Measurements from ENCODE around the gene DOCK7.

DOCK7 gene

GRCh38 chr1:62523860-62524259, 164.3 kb downstream of the DOCK7 start:
- no peak for DNase-seq

- no peak for DNase-seq
Observed at GRCh38 chr1:62516600-62516999, 171.6 kb downstream of the DOCK7 start.

- no peak for DNase-seq
Observed at GRCh38 chr1:62514746-62515423, 173.3 kb downstream of the DOCK7 start.

- DNase-seq, result no peak
Observed at GRCh38 chr1:62513013-62513412, 175.2 kb downstream of the DOCK7 start.

- DNase-seq, result no peak
Observed at GRCh38 chr1:62509028-62509427, 179.2 kb downstream of the DOCK7 start.

- DNase-seq, result no peak
Observed at GRCh38 chr1:62508187-62508758, 179.9 kb downstream of the DOCK7 start.

- no peak for DNase-seq
Observed at GRCh38 chr1:62500210-62500609, 188.0 kb downstream of the DOCK7 start.

- no peak for DNase-seq
Observed at GRCh38 chr1:62494137-62494536, 194.0 kb downstream of the DOCK7 start.

- no peak for DNase-seq
Observed at GRCh38 chr1:62493656-62494055, 194.5 kb downstream of the DOCK7 start.

- DNase-seq, result no peak
Observed at GRCh38 chr1:62492521-62492920, 195.7 kb downstream of the DOCK7 start.

- DNase-seq, result no peak
Observed at GRCh38 chr1:62487956-62488355, 200.2 kb downstream of the DOCK7 start.

- DNase-seq, result no peak
Observed at GRCh38 chr1:62484824-62485468, 203.2 kb downstream of the DOCK7 start.

- DNase-seq, result no peak
Observed at GRCh38 chr1:62481681-62482080, 206.5 kb downstream of the DOCK7 start.

GRCh38 chr1:62476525-62477219, 211.5 kb downstream of the DOCK7 start:
- no peak for DNase-seq

GRCh38 chr1:62467092-62467491, 221.1 kb downstream of the DOCK7 start:
- DNase-seq, result no peak

- no peak for DNase-seq
Observed at GRCh38 chr1:62462370-62462769, 225.8 kb downstream of the DOCK7 start.

- DNase-seq, result no peak
Observed at GRCh38 chr1:62457955-62458354, 230.2 kb downstream of the DOCK7 start.

GRCh38 chr1:62452951-62453350, 235.2 kb downstream of the DOCK7 start:
- DNase-seq, result no peak

GRCh38 chr1:62450301-62450700, 237.9 kb downstream of the DOCK7 start:
- DNase-seq, result no peak

GRCh38 chr1:62448221-62448933, 239.8 kb downstream of the DOCK7 start:
- DNase-seq, result no peak

- no peak for DNase-seq
Observed at GRCh38 chr1:62444701-62445100, 243.5 kb downstream of the DOCK7 start.

- no peak for DNase-seq
Observed at GRCh38 chr1:62439652-62440371, 248.4 kb downstream of the DOCK7 start.
